Mucosa of stomach (tissue), 1 donor: ENCODE data around the gene RFFL.

Experiments used
- H3K27me3 ChIP-seq: one replicate; pipeline ENCODE4 v1.7.0; 2013; ENCODE audit warnings: mild to moderate bottlenecking, low read length; ENCODE audit not compliant: control insufficient read depth, insufficient read depth
- H3K36me3 ChIP-seq: one replicate; pipeline ENCODE4 v1.7.0; 2013; ENCODE audit warnings: low read length; ENCODE audit not compliant: control insufficient read depth, insufficient read depth
- H3K4me1 ChIP-seq: one replicate; pipeline ENCODE4 v1.7.0; 2013; ENCODE audit warnings: mild to moderate bottlenecking, low read length; ENCODE audit not compliant: control insufficient read depth, insufficient read depth
- H3K4me3 ChIP-seq: one replicate; pipeline ENCODE4 v1.7.0; 2013; ENCODE audit warnings: low read length
- H3K9ac ChIP-seq: one replicate; pipeline ENCODE4 v1.7.0; 2013; ENCODE audit warnings: mild to moderate bottlenecking, low read length, moderate library complexity
- H3K9me3 ChIP-seq: one replicate; pipeline ENCODE4 v1.7.0; 2013; ENCODE audit warnings: mild to moderate bottlenecking, low read length, moderate library complexity; ENCODE audit not compliant: control insufficient read depth
- donor health status: Pancreatic carcinoma.

RFFL gene

GRCh38 chr17:34979153-34979552 lies 84.4 kb downstream of the RFFL start:
- no peaks in the 10 kb centered on the region for H3K9me3 ChIP-seq
- H3K9ac ChIP-seq: no peak overlapping the region
- peaks cover 11% of the 10 kb centered on the region for H3K4me1 ChIP-seq
- H3K36me3 ChIP-seq: no peaks in the 10 kb centered on the region
- no peak overlapping the region for H3K4me3 ChIP-seq
- H3K27me3 ChIP-seq: no peaks in the 10 kb centered on the region

GRCh38 chr17:34974794-34975785 lies 88.4 kb downstream of the RFFL start:
- no peaks in the 10 kb centered on the region for H3K27me3 ChIP-seq
- peaks cover 5% of the 10 kb centered on the region for H3K4me1 ChIP-seq

GRCh38 chr17:34974179-34974578 lies 89.3 kb downstream of the RFFL start:
- Histone ChIP-seq H3K4me1 (no peaks in the 10 kb centered on the region), H3K9me3 (no peaks in the 10 kb centered on the region), H3K36me3 (no peaks in the 10 kb centered on the region), H3K27me3 (no peaks in the 10 kb centered on the region), H3K4me3 (no peak overlapping the region), H3K9ac (no peak overlapping the region)

More at GRCh38 chr17:34974794-34975785, 88.4 kb downstream of the RFFL start:
- H3K9ac ChIP-seq: no peak overlapping the region
- no peak overlapping the region for H3K4me3 ChIP-seq
- H3K9me3 ChIP-seq: no peaks in the 10 kb centered on the region
- H3K36me3 ChIP-seq: no peaks in the 10 kb centered on the region

GRCh38 chr17:34961093-34961911 lies 102.2 kb downstream of the RFFL start, which contains the start of the genes CCT6B and ZNF830:
Gene CCT6B, minus strand, starts transcription at chr17:34961460. Its CDS starts 67 bp downstream, at chr17:34961393.
Gene ZNF830, plus strand, starts transcription at chr17:34961540. Its CDS starts 27 bp downstream, at chr17:34961567.
- Histone ChIP-seq H3K9me3 (no peaks in the 10 kb centered on the region), H3K9ac (peak within 1 kb of the TSS; percentile 95), H3K4me3 (peak within 1 kb of the TSS; percentile 95)

GRCh38 chr17:34958438-34958837 lies 105.1 kb downstream of the RFFL start:
- Histone ChIP-seq H3K27me3 (no peaks in the 10 kb centered on the region), H3K4me1 (peaks cover 6% of the 10 kb centered on the region), H3K9me3 (no peaks in the 10 kb centered on the region), H3K4me3 (no peak overlapping the region), H3K9ac (no peak overlapping the region), H3K36me3 (no peaks in the 10 kb centered on the region)

More at GRCh38 chr17:34961093-34961911, 102.2 kb downstream of the RFFL start, which contains the start of the genes CCT6B and ZNF830:
- Histone ChIP-seq H3K36me3 (no peaks in the 10 kb centered on the region), H3K4me1 (peaks cover 6% of the 10 kb centered on the region), H3K27me3 (no peaks in the 10 kb centered on the region)
